C4-2B (cell line): ENCODE results near the gene BMF.
"Not testable (repeated sequence)": the region's sequence is repeated elsewhere in the genome, so short reads cannot be mapped to it uniquely, and the experiment has no call there.

Source experiments
- CTCF ChIP-seq: fragments of 450-650 bp; conservative IDR thresholded peaks from 2 replicates; pipeline ENCODE4 v1.5.1; 2017; ENCODE audit warnings: mild to moderate bottlenecking
- ZFX ChIP-seq: fragments of 450-650 bp; IDR thresholded peaks from 2 replicates; pipeline ENCODE4 v1.6.1; 2017

GRCh38 chr15:40135846-40136450 lies 27.3 kb upstream of the BMF start:
- not testable (repeated sequence) for TF ChIP-seq CTCF, ZFX
